ENCODE data around the gene SLC2A1.

GRCh38 chr1:42947117-42947516 is 11.6 kb downstream of the SLC2A1 start:
- no peak for TF ChIP-seq CTCF (conservative IDR thresholded peaks at IDR 0.05)
- no peak for TF ChIP-seq ZFX (IDR thresholded peaks at IDR 0.05)

Measured in C4-2B (cell line).